ENCODE results near the gene ZNF267. TPM values are rescaled to one million over a fixed set of nuclear protein-coding genes. Genes with fewer than 3 reads are reported as not detected.

ZNF267 gene
- 6.5 to 9.4 TPM (median 6.9 TPM) in 5 replicates for total RNA-seq (2022; extraction: Qiagen RNA extraction)

DNA sequence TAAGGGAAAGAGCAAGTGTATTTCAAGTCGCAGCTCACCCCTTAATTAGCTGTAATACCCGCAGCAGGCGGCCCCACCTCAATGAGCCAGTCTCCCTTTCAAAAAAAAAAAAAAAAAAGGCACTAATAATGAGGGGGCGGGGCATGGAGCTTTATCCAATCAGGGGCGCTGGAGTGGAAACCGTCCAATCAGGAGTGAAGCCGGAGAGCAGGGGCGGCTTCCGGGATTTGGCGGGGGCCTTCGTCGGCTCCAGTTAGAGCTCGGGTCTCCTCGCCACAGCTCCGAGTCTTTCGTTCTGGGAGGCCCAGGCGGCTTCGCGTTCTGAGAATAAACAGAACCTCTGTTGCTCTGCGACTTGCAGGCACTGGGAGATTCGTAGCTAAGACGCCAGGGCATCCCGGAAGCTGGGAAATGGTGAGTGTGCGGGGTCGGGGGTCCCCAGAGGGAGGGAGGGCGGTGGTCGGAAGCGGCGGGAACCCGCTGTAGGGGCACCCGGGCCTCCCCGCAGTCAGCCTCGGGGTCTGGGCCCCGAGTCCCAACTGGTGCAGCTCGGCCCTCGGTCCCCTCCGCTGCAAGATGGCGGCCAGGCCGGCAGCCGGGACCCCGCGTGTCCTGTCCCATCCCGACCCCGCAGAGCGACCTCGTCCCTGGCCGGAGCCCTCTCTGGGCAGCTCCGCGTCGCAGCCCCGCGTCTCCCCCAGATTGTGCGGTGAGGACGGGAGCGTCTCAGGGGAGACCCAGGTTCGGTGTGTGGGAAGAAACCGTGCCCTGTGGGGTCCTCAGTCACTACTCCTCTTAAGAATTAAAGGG lies at the start of gene ZNF267:
Gene ZNF267 (plus strand): TSS at position 252 of the 810 bp plus-strand sequence. CDS start 160 bp downstream, at position 412.

Measured in A549 treated with AZD2906 at 1 μM for 4 hours (cell line).